Measurements from ENCODE around the gene NCBP1. TPM values are rescaled to one million over a fixed set of nuclear protein-coding genes. Genes with fewer than 3 reads are reported as not detected.

NCBP1 gene
- total RNA-seq, 1 donor, result 35.3 TPM

GRCh38 chr9:97705354-97705950 is 71.8 kb downstream of the NCBP1 start:
- no peaks in the 10 kb centered on the region for H3K9me3 ChIP-seq (ENCODE audit: low read depth, low read length)
- H3K4me3 ChIP-seq (ENCODE audit: low read length), result no peak overlapping the region
- peaks cover 20% of the 10 kb centered on the region for H3K27me3 ChIP-seq (ENCODE audit: insufficient read depth, low read length)
- H3K4me1 ChIP-seq (ENCODE audit: insufficient read depth, low read length), result peaks cover under 1% of the 10 kb centered on the region

DNA sequence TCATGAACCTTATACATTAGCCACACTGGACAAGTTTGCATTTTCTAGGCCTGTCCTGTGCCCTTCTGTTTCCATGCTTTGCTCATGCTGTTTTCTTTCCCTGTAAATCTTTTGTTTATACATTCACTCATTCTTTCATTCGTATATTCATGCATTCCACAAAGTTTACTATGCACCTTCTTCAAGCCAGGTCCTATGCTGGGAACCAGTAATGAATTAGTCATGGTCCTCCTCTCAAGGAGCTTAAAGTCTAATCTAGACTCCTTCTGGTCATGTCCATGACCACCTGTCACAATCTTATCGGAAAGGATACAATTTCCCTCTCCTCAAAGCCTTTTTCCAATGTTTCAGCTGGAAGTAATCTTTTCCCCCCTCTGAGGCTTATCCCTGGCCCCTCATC is 72.6 kb downstream of the NCBP1 start:
- Histone ChIP-seq H3K27me3 (ENCODE audit: insufficient read depth, low read length) (peaks cover 25% of the 10 kb centered on the region), H3K9me3 (ENCODE audit: low read depth, low read length) (no peaks in the 10 kb centered on the region), H3K4me1 (ENCODE audit: insufficient read depth, low read length) (peaks cover 8% of the 10 kb centered on the region), H3K4me3 (ENCODE audit: low read length) (no peak overlapping the region)

GRCh38 chr9:97710356-97711222 is 77.0 kb downstream of the NCBP1 start:
- Histone ChIP-seq H3K4me3 (ENCODE audit: low read length) (no peak overlapping the region), H3K9me3 (ENCODE audit: low read depth, low read length) (no peaks in the 10 kb centered on the region), H3K4me1 (ENCODE audit: insufficient read depth, low read length) (peaks cover 11% of the 10 kb centered on the region), H3K27me3 (ENCODE audit: insufficient read depth, low read length) (peaks cover 28% of the 10 kb centered on the region)

- no peak overlapping the region for H3K4me3 ChIP-seq (ENCODE audit: low read length)
- H3K4me1 ChIP-seq (ENCODE audit: insufficient read depth, low read length), result peaks cover 11% of the 10 kb centered on the region
- peaks cover 24% of the 10 kb centered on the region for H3K27me3 ChIP-seq (ENCODE audit: insufficient read depth, low read length)
These were observed 77.6 kb downstream of the NCBP1 start for GRCh38 chr9:97711223-97711626.

DNA sequence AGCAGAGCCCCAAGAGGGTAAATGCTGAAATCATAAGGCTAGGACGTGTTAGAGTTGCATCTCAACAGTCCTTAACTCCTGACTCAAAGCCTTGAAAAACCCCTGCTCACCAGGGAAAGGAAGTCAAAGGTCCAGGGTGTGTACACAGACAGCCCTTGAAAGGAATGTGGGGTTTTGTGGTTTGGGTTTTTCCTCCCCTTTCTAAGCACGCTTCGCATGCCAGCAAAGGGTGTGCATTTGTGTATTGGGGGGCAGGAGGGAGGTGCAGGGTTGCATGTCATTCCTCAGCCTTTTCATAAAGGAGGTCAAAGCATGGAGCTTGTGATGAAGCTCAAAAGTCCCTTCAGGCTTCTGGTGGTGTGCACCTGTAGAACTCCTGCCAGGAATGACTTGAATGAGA is 80.8 kb downstream of the NCBP1 start:
- Histone ChIP-seq H3K4me1 (ENCODE audit: insufficient read depth, low read length) (peaks cover 11% of the 10 kb centered on the region), H3K27me3 (ENCODE audit: insufficient read depth, low read length) (peaks cover 10% of the 10 kb centered on the region), H3K9me3 (ENCODE audit: low read depth, low read length) (no peaks in the 10 kb centered on the region), H3K4me3 (ENCODE audit: low read length) (no peak overlapping the region)

More at GRCh38 chr9:97711223-97711626, 77.6 kb downstream of the NCBP1 start:
- no peaks in the 10 kb centered on the region for H3K9me3 ChIP-seq (ENCODE audit: low read depth, low read length)

DNA sequence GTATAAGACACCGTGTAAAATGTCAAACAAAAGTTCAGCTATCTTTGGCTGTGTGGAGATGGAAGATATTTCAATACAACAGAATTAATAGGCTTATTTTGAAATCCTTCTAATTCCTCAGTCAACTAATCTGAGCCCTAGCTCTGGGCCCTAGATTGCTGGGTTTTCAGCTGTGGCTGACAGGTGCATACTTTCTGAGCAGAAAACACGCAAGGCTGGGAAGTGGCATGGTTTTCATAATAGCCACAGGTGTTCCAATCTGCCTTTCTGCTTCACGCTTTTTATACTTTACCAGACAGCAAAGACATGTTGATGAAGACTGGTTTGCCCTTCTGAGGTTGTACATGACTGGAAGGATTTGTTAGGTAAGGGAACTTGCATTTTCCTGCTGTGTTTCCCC is 84.2 kb downstream of the NCBP1 start:
- H3K4me3 ChIP-seq (ENCODE audit: low read length), result no peak overlapping the region
- no peaks in the 10 kb centered on the region for H3K4me1 ChIP-seq (ENCODE audit: insufficient read depth, low read length)
- H3K27me3 ChIP-seq (ENCODE audit: insufficient read depth, low read length), result peaks cover 5% of the 10 kb centered on the region
- H3K9me3 ChIP-seq (ENCODE audit: low read depth, low read length), result no peaks in the 10 kb centered on the region

- Histone ChIP-seq H3K4me1 (ENCODE audit: insufficient read depth, low read length) (no peaks in the 10 kb centered on the region), H3K27me3 (ENCODE audit: insufficient read depth, low read length) (peaks cover 5% of the 10 kb centered on the region), H3K4me3 (ENCODE audit: low read length) (no peak overlapping the region), H3K9me3 (ENCODE audit: low read depth, low read length) (no peaks in the 10 kb centered on the region)
These were observed 87.8 kb downstream of the NCBP1 start for GRCh38 chr9:97721396-97721795.

DNA sequence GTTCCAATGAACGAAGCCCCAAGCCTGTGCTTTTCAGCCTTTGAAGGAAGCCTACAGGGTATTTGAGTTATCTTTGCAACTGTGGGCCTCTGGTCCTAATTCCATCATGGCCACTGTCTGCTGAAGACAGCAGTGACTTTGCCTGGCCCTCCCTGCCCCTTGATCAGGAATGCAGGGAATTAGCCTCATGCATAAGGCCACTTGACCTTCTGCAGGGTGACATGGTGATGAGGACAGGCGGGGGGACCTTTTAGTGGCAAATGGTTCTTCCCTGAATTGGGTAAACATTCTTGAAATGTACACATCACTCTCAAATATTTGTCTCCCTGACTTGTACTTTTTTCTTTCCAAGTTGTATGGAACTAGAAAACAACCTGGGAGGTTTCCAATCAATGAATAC is 88.7 kb downstream of the NCBP1 start:
- Histone ChIP-seq H3K27me3 (ENCODE audit: insufficient read depth, low read length) (peaks cover 5% of the 10 kb centered on the region), H3K9me3 (ENCODE audit: low read depth, low read length) (no peaks in the 10 kb centered on the region), H3K4me1 (ENCODE audit: insufficient read depth, low read length) (no peaks in the 10 kb centered on the region), H3K4me3 (ENCODE audit: low read length) (no peak overlapping the region)

Other genes with a start within 250 kb of the NCBP1 start
- gene TDRD7, start 221.7 kb upstream of the NCBP1 start, total RNA-seq, result 7.2 TPM
- 0.84 TPM for gene TMOD1, start 132.2 kb upstream of the NCBP1 start, total RNA-seq
- 10.5 TPM for gene TSTD2, start 453 bp upstream of the NCBP1 start, total RNA-seq
- 20.5 TPM for gene XPA, start 63.5 kb downstream of the NCBP1 start, total RNA-seq
- not detected for gene FOXE1, start 219.4 kb downstream of the NCBP1 start, total RNA-seq

Data from mononuclear cell (primary cell).